Raji (cell line): ENCODE measurements around the gene SPRY4.

Experiments used
- POLR2A ChIP-seq: IDR thresholded peaks from 2 replicates; pipeline ENCODE4 v1.6.1; 2011; ENCODE audit warnings: low read depth, low read length, control low read depth; ENCODE audit not compliant: insufficient read depth

The SPRY4 gene

DNA sequence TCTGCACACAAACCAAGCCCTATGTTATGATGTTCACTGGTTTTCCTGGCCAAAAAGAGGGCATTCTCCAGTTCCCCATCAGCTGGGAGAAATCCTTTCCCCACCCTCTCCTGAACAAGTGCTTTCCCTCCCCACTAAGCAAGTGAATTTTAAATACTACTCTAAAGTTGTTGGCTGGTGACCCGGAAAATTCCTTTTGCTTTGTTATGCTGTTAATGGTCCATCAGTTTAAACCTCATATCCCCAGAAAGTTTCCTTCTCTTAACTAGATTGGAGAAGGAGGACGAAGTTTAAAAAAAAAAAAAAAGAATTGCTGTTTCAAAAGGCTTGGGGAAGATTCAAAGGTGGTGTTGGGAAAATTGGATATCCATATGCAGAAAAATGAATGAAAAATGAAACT lies 21.9 kb upstream of the SPRY4 start:
- TF ChIP-seq POLR2A: no peak

DNA sequence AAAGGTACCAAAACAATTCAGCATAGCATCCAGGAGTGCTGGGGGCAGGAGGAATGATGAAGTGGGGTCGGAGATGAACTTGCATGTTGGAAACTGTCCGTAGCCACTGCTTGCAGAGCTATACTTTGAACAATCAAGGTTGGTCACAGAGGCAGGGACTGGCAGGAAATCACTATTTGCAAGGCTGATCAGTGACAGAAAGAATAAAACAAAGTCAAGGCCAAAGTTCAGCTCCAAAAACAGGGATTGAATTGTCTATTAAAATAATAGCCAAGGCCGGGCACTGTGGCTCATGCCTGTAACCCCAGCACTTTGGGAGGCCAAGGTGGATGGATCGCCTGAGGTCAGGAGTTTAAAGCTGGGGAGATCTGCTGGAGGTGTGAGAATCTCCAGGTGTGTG lies 18.7 kb upstream of the SPRY4 start:
- TF ChIP-seq POLR2A: no peak

GRCh38 chr5:142342128-142342981 lies 17.5 kb upstream of the SPRY4 start:
- TF ChIP-seq POLR2A: no peak

- TF ChIP-seq POLR2A: no peak
These were observed 15.0 kb upstream of the SPRY4 start for GRCh38 chr5:142339781-142340180.

DNA sequence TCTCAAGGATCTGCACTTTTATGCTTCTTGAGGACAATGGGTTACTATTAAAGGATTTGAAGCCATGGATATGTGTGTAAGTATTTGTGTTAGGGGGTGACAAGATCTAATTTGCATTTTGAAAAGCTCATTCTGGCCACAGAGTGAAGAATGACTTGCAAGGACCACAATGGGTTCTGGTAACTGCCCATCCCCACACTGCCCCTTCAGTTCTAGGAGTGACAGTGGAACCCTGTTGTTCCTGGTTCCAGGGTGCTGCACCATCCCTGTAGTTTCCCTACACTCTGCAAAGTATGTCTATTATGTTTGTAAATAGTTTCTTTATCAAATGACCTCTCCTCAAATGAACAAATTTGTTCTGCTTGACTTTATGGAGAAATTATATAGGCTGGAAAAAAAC lies 9.7 kb upstream of the SPRY4 start:
- TF ChIP-seq POLR2A: no peak

DNA sequence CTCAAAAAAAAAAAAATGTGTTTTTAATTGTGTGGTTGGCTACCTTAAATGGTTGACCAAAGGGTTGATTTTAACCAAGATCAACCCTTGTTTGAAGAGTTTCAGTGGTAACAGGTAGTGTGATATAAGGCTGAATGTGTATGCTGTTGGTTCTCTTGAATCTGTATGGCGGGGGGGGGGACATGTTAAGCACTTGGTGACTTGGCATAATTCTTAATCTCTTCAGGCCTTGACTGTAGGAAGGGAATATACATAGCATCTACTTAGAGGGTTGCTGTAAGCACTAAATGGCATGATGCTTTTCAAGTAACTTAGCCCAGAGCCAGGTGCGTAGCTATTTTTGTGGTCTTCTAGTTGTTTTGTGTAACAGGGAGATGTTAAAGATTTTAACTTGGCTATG lies 5.6 kb upstream of the SPRY4 start:
- TF ChIP-seq POLR2A: no peak

GRCh38 chr5:142330026-142330425 lies 5.2 kb upstream of the SPRY4 start:
- TF ChIP-seq POLR2A: no peak

GRCh38 chr5:142327111-142327842 lies 2.5 kb upstream of the SPRY4 start:
- TF ChIP-seq POLR2A: no peak

DNA sequence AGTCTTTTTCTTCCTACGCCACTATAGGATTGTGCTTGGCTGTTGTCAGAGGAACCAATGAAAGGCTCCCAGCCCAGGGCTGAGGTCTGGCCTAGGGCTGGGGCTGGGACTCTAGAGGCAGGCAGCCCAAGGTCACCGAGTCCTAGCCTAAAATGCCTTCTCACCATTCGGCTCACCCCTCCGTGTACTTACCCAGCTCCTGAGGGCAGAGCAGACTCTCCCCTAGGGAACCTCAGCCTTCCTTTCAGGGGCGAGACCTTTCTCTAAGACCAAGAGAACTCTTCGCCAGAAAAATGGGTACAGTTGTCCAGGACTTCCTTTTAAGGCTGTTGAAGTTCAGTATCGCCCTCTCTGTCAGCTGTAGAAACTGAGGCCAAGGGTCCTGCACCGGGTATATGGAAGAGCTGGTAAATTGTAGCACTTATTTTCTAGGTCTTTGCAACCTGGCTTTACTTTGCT lies 1.7 kb upstream of the SPRY4 start:
- no peak for TF ChIP-seq POLR2A

DNA sequence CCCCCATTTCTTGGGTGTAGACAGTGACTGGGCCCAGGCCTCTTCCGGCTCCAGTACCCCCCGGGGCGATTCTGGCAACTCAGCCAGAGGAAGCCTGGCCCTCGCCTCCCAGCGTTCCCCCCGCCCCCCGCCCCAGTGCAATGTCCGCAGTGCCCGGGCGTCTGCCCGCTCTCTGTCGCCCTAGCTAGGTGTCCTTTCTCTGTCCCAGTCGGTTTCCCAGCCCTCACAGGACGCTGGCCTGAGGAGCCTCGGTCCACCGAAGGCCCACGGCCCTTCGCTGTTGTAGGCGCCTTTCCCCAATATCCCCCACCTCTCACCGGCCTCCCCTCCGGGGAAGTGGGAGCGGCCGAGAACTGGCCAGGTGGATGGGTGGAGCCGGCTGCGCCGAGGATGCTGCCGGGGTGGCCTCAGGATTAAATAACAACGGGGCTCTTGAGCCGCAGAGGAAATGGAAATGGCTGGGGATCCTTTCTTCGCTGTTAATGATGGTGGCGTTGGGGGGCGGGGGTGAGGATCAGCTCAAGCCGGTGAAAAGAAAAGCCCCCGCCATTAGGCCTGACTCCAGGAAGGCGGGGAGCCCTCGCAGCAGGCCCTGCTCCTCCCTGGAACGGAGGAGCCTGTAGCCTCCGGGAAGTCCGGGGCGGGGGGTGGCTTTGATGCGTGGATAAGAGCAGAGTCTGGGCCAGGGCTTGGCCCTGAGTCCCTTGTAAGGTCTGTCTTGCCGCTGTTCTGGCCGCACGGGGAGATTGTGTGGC lies 1.1 kb upstream of the SPRY4 start:
- TF ChIP-seq POLR2A: no peak

DNA sequence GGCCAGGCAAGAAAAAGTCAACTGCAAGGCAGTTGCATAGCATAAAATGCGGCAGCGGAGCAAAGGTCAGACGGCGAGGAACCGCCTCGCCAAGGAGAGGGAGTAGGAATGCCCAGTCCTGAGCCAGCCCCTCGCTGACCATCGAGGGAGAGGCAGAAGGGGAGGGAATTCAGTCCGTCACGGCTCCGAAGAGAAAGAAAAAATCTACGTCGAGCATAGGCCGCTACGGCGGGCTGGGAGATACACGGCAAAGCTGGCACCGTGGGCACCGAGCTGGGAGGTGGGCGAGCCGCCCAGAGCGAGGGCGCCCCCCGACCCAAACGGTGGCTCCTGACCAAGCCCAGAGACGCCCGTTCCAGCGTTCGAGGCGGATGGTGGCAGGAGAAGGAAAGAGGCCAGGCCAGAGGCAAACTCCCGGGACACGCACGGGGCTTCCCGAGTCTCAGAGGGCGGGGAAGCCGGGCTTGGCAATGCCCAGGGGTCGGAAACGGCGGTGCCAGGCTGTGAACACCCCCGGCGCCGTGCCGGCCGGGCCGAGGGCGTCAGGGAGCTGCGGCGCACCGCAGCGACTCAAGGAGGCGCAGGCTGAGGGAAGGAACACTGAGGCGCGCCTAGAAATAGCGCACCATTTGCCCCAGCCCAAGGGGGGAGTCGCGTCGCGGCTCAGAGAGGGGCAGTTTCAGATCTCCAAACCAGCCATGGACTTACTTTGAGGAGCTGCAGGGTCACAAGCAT lies 518 bp downstream of the SPRY4 start:
- TF ChIP-seq POLR2A: no peak

DNA sequence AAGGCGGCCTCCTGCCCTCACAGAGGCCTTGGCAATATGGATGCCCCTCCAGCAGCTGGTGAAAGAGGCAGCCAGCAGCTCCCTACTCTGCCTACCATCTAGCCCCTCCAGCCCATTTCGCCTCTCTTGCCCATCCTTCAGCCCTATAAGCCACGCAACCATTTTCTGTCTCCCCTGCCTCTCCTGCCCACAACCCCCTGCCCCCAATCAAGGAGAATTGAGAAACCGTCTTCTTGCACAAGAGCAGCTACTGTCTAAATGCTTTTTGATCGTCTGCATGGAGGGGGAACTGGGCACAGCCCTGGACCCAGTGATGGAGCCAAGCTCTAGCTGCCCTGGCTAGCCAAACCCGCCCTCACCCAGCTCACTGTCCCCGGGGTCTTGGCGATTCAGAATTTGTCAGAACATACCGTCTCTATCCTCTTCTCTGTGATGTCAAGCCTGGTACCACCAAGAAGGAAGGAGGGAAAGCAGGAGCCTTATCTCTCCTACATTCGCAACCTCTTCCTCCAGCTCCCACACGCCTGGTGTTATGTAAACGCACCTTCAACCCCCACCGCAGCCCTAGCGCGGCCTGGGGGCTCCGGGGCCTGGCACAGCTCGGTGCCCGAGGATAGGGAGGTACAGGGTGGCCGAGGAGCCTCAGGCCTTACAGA lies 1.2 kb downstream of the SPRY4 start:
- TF ChIP-seq POLR2A: no peak

- TF ChIP-seq POLR2A: no peak
These were observed 1.9 kb downstream of the SPRY4 start for GRCh38 chr5:142322747-142323479.

DNA sequence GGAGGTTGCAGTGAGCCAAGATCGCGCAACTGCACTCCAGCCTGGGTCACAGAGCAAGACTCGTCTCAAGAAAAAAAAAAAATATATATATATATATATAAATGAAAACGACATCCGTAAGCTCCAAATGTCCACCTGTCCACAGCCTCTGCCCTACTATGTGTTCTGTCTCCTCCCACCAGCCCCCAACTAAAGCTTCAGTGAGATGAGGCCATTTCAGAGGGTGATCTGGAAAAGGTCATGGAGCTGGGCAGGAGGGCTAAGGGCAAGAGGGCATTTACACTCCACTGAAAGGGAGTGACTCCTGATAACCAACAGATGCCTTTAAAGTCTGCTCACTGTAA lies 2.4 kb downstream of the SPRY4 start:
- no peak for TF ChIP-seq POLR2A

- TF ChIP-seq POLR2A: no peak
These were observed 3.8 kb downstream of the SPRY4 start for GRCh38 chr5:142320851-142321560.
